Ureter (tissue), 1 donor: Measurements from ENCODE around the gene EIF5. TPM values are rescaled to one million over a fixed set of nuclear protein-coding genes. Genes with fewer than 3 reads are reported as not detected.

ENCODE experiments used
- DNase-seq: peaks from one replicate; pipeline ENCODE4 v3.0.0-alpha.2; 2020; ENCODE audit warnings: low spot score
- total RNA-seq: library from RNA; stranded (reverse); gene quantifications from one replicate; pipeline ENCODE4 v1.2.4, GENCODE V29; 2023
- donor health status: DM: yes; HTN: yes; CAD: no.

The EIF5 gene
- total RNA-seq, 1 donor from 2014 or later = 194 TPM

GRCh38 chr14:103393676-103394626 is 59.9 kb downstream of the EIF5 start:
- DNase-seq = no peak

Other genes starting within 250 kb of the EIF5 start
- 2.5 TPM for gene EXOC3L4, start 239.5 kb upstream of the EIF5 start, total RNA-seq
- gene TNFAIP2, start 210.8 kb upstream of the EIF5 start, total RNA-seq = 720 TPM
- gene MARK3, start 51.2 kb downstream of the EIF5 start, total RNA-seq = 140 TPM
- 310 TPM for gene CKB, start 188.6 kb downstream of the EIF5 start, total RNA-seq
- 22.4 TPM for gene TRMT61A, start 195.0 kb downstream of the EIF5 start, total RNA-seq
- gene BAG5, start 228.4 kb downstream of the EIF5 start, total RNA-seq = 36.8 TPM
- gene COA8, start 228.7 kb downstream of the EIF5 start, total RNA-seq = 37.3 TPM